ENCODE data around the gene KCNG2. TPM values are rescaled to one million over a fixed set of nuclear protein-coding genes. Genes with fewer than 3 reads are reported as not detected.

The KCNG2 gene
- total and polyA plus RNA-seq, 2 of the 4 experiments (the other 2 are of a cell fraction), result not detected

- no peak overlapping the region for H3K27ac ChIP-seq (ENCODE audit: insufficient read depth, low read length)
- H2BK120ac ChIP-seq (ENCODE audit: low read depth, low read length), result no peak overlapping the region
- DNase-seq (no peak), ATAC-seq (ENCODE audit: low read depth) (no peak)
- in situ Hi-C loops (cut with MboI; ENCODE audit: low sequenced_read_pairs), result no loop called here
- H2AK5ac ChIP-seq (ENCODE audit: low read depth, low read length), result no peak overlapping the region
- H3K36me3 ChIP-seq (ENCODE audit: control insufficient read depth, insufficient read depth, low read length), result no peaks in the 10 kb centered on the region
- H2BK15ac ChIP-seq (ENCODE audit: low read depth, low read length), result no peak overlapping the region
- H2AK9ac ChIP-seq (replicated peaks; ENCODE audit: low read depth, low read length, poor library complexity), result no peak overlapping the region
- H3K9me3 ChIP-seq (ENCODE audit: control insufficient read depth, insufficient read depth, low read length), result peaks cover 20% of the 10 kb centered on the region
- POLR2A ChIA-PET (ENCODE audit: unreplicated experiment), result no interaction called here
- H4K5ac ChIP-seq (ENCODE audit: low read depth, low read length), result no peak overlapping the region
- no peaks in the 10 kb centered on the region for H3K9me1 ChIP-seq (ENCODE audit: insufficient read depth, low read length)
- H4K20me1 ChIP-seq (ENCODE audit: insufficient read depth, low read length), result no peaks in the 10 kb centered on the region
- no peak overlapping the region for H3K4me2 ChIP-seq (ENCODE audit: low read depth, low read length)
- no TSS peak for BruUV-seq (replicated peaks)
- H3K79me1 ChIP-seq (ENCODE audit: low read depth in 1 of 2, low read length in 2 of 2), result no peaks in the 10 kb centered on the region
- dilution Hi-C loops (cut with HindIII; ENCODE audit: low sequenced_read_pairs, unreplicated experiment), result no loop called here
- peaks cover 3% of the 10 kb centered on the region; the same call in 1 of the 2 replicates for H3K4me1 ChIP-seq (ENCODE audit: control insufficient read depth, insufficient read depth, low read length)
- CTCF ChIA-PET, result no interaction called here
- no peak overlapping the region for H2AFZ ChIP-seq (replicated peaks; ENCODE audit: low read length, poor library complexity)
- TF ChIP-seq ELK1 (IDR thresholded peaks at IDR 0.05; ENCODE audit: borderline replicate concordance, low read depth, low read length) (no peak), USF2 (IDR thresholded peaks at IDR 0.05; ENCODE audit: low read depth, low read length) (no peak), RAD21 (IDR thresholded peaks at IDR 0.05; ENCODE audit: low read length) (no peak)
- no peak overlapping the region for H2BK20ac ChIP-seq (ENCODE audit: low read depth, low read length)
- H4K91ac ChIP-seq (ENCODE audit: insufficient read depth, low read depth, low read length), result no peak overlapping the region
- H3K14ac ChIP-seq (replicated peaks; ENCODE audit: low read depth, low read length), result no peak overlapping the region
- H3K4me3 ChIP-seq (ENCODE audit: insufficient read depth, low read depth, low read length), result no peak overlapping the region
- no peak overlapping the region for H2BK5ac ChIP-seq (ENCODE audit: low read depth, low read length, poor library complexity, severe bottlenecking)
- H4K8ac ChIP-seq (ENCODE audit: low read depth in 2 of 2, low read length in 2 of 2), result no peak overlapping the region
- peaks cover 24% of the 10 kb centered on the region; the same call in 1 of the 2 replicates for H3K27me3 ChIP-seq (ENCODE audit: control insufficient read depth, insufficient read depth, low read length)
- H3K23ac ChIP-seq (ENCODE audit: low read depth, low read length), result no peak overlapping the region
- WGBS, 2 experiments (ENCODE audit: extremely low coverage in 2 of 2, insufficient read length in 1 of 2), result 78% methylated on average over 19 of the region's 31 CpGs; no CpG with 5 or more reads in 1 of the 2 experiments
- no peak overlapping the region for H3K56ac ChIP-seq (ENCODE audit: extremely low read depth, insufficient read depth, low read length)
- no peak overlapping the region for H3K4ac ChIP-seq (ENCODE audit: low read depth, low read length)
- no peak overlapping the region for H3K18ac ChIP-seq (ENCODE audit: low read depth, low read length)
- intact Hi-C loops (cut with micrococcal nuclease), result no loop called here
- H3K9ac ChIP-seq (ENCODE audit: low read depth, low read length), result no peak overlapping the region
Measured at GRCh38 chr18:79769698-79770500, 27.8 kb upstream of the KCNG2 start.

All from IMR-90 (cell line).